AG09309 (cell line): Measurements from ENCODE around the gene TREX2.

Experiments used
- DNase-seq: peaks from one replicate; pipeline ENCODE4 v3.0.0-alpha.2; 2010; ENCODE audit warnings: low read depth
- H3K4me3 ChIP-seq: 2 replicates; pipeline ENCODE4 v1.5.1; 2011; ENCODE audit warnings: mild to moderate bottlenecking, low read depth, low read length, moderate library complexity; ENCODE audit not compliant: control insufficient read depth
- TF ChIP-seq, protein P1 (sequence below): IDR thresholded peaks from 2 replicates; pipeline ENCODE4 v1.5.1; 2011; ENCODE audit warnings: mild to moderate bottlenecking, low read depth, low read length, inconsistent platforms; ENCODE audit not compliant: insufficient read depth, control insufficient read depth; ENCODE audit errors: missing control alignments

The TREX2 gene

GRCh38 chrX:153491918-153492317, 46.1 kb upstream of the TREX2 start:
- TF ChIP-seq, protein P1, sequence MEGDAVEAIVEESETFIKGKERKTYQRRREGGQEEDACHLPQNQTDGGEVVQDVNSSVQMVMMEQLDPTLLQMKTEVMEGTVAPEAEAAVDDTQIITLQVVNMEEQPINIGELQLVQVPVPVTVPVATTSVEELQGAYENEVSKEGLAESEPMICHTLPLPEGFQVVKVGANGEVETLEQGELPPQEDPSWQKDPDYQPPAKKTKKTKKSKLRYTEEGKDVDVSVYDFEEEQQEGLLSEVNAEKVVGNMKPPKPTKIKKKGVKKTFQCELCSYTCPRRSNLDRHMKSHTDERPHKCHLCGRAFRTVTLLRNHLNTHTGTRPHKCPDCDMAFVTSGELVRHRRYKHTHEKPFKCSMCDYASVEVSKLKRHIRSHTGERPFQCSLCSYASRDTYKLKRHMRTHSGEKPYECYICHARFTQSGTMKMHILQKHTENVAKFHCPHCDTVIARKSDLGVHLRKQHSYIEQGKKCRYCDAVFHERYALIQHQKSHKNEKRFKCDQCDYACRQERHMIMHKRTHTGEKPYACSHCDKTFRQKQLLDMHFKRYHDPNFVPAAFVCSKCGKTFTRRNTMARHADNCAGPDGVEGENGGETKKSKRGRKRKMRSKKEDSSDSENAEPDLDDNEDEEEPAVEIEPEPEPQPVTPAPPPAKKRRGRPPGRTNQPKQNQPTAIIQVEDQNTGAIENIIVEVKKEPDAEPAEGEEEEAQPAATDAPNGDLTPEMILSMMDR: no peak
- H3K4me3 ChIP-seq: no peak overlapping the region

DNA sequence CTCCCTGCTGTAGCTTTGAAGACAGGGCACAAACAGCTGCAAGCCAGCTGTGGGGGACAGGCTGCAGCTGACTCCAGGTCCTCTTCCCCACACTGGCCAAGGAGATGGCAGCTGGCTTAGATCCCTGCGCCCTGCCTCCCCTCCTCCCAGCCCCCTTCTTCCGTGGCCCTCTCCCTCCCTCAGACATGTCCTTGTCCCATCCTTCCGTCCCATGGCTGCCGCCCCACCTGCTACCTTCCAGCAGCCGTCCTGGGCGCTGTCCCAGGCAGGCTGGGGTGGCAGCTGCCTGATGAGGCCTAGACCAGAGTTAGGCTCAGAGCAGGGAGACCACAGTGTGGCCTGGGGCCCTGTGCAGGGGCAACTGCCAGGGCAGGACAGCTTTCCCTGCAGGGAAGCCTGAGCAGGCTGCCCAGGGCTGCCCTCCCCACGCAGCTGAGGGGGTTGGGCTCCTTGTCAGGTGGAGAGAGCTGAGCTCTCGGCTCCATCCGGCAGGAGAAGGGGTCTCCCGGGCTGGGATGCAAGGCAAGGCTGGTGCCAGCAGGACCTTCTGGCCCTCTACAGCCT, 45.6 kb upstream of the TREX2 start:
- no peak overlapping the region for H3K4me3 ChIP-seq
- TF ChIP-seq, protein P1: no peak
- DNase-seq: no peak

More at GRCh38 chrX:153491918-153492317, 46.1 kb upstream of the TREX2 start:
- DNase-seq: no peak

- no peak overlapping the region for H3K4me3 ChIP-seq
- TF ChIP-seq, protein P1: no peak
- no peak for DNase-seq
Observed at GRCh38 chrX:153490217-153490930, 44.5 kb upstream of the TREX2 start.

DNA sequence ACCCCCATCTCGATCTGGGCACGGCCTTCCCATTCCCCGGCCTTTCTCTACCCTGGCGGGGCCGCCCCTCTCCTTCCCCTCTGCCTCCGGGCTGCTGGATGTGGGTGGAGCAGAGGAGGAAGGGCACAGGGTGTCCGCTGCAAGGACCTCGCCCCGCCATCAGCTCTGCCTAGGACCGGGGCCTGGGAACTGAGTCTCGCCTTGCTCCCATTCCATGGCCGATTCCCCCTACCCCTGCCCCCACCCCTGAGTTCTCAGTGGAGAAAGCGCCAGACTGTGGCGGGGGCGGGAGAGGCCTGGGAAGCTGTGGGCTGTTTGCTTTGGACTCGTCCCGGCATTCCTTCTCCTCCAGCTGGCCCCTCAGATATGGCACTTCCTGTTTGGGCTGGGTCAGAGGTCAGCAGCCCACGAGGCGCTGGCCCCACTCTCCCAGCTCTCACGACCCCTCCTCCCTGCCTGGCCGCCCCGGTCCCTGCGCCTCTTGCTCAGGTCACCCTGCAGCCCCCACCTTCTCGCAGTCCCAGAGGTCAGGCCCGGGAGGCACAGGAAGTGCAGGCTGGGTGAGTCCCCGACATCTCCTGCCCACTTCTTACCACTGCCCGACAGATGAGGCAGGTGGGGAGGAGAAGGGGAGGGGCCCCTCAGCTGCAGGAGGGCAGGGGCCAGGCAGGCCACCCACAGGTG, 42.5 kb upstream of the TREX2 start:
- no peak overlapping the region for H3K4me3 ChIP-seq
- TF ChIP-seq, protein P1: no peak
- no peak for DNase-seq

DNA sequence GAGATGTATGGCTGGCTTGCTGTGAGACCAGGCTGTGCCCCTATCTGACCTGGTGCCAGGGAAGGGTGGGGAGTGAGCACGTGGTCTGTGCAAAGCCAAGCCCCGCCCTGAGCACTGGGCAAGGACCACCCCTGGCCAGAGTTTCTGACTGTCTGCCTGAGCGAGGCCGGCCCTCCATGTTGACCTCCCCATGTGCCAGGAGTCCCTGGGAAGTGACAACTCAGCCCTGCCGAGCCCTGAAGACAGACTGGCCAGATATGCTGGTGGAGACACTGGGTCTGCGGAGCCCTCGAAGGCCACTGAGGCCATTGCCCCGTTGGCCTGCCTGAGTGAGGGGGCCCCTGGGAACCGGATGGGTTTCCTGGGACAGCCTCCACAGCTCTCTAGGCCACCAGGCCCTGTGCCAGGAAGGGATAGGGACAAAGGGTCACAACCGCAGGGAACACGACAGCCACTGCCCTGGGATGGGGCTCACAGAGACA, 41.8 kb upstream of the TREX2 start:
- DNase-seq: no peak
- TF ChIP-seq, protein P1: no peak
- H3K4me3 ChIP-seq: no peak overlapping the region

- TF ChIP-seq, protein P1: no peak
- no peak for DNase-seq
- no peak overlapping the region for H3K4me3 ChIP-seq
Observed at GRCh38 chrX:153486171-153486570, 40.3 kb upstream of the TREX2 start.
